Cerebellar cortex (tissue), 1 donor: ENCODE data around the gene ZNF665.
A peak's percentile ranks its signal among the peaks of the same experiment; 100 is the strongest.
"Not testable (repeated sequence)": the region's sequence is repeated elsewhere in the genome, so short reads cannot be mapped to it uniquely, and the experiment has no call there.

Experiments
- DNase-seq: peaks from one replicate; pipeline ENCODE4 v3.0.0-alpha.2; 2015; ENCODE audit warnings: low spot score

Gene ZNF665

DNA sequence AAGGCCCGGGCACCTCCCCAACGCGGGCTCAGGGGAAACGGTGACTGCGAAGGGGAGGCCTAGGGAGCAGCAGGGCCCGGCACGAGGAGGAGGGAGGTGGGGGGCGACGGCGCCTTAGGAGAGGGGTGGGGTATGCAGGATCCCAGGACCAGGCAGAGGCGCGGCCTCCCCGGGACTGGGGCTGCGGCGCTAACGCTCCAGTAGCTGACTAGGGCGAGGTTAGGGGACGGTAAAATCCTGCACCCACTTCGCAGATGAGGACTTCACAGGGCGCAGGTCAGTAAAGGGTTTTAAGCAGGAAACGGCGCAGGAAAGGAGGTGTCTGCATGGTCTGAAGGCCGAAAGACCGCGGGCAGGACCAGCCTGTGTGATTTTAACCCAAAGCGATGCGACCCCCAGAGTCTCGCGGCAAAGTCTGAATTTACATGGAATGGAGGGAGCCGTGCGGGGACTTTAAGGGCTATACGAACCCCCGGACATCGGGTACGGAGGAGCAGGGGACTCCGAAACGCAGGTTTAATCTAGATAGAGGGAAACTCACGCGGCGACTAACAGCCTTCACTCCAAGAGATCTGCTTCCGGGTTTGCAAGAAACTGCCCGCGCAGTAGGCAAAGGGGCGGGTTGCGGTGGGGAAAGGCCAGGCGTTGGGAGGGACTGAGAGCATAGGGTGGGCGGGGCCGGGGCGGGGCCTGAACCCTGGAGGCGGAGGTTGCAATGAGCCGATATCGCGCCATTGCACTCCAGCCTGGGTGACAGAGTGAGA lies at the start of gene ZNF665:
TSS of gene ZNF665 (minus strand) at position 588 of the 764 bp plus-strand sequence. CDS start 10,460 bp downstream, outside the sequence.
- DNase-seq = peak; percentile 89

DNA sequence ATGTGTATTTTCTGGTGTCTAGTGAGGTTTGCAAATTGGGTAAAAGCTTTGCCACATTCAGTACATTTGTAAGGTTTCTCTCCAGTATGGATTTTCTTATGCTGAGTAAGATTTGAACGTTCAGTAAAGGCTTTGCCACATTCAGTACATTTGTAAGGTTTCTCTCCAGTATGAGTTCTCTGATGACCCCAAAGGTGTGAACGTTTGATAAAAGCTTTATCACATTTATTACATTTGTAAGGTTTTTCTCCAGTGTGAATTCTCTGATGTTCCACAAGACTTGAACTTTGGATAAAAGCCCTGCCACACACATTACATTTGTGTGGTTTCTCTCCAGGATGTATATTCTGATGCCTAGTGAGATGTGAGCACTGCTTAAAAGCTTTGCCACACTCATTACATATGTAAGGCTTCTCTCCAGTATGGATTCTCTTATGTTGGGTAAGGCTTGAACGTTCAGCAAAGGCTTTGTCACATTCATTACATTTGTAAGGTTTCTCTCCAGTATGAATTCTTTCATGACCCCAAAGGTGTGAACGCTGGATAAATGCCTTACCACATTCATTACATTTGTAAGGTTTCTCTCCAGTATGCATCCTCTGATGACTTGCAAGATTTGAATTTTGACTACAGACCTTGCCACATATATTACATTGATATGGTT lies 44.1 kb upstream of the ZNF665 start:
- DNase-seq = no peak

DNA sequence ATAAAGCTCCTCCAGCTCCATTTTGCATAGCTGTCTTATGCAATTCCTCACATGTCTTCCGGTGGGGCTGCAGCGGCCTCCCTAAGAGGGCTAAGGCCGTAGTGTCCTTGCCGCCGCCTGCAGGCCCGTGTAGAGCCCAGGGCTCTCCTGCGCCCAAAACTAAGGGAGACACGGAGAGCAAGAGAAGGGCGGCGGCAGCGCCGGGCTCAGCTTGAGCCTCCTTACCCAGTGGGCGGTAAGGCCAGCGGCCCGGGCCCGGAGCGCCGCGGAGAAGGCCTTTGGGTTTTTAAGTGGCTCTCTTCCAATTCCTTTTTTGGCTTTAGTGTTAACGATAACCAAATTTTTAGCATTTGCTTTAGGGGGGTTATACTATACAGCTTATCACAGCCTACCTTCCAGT lies 31.4 kb upstream of the ZNF665 start:
- no peak for DNase-seq

DNA sequence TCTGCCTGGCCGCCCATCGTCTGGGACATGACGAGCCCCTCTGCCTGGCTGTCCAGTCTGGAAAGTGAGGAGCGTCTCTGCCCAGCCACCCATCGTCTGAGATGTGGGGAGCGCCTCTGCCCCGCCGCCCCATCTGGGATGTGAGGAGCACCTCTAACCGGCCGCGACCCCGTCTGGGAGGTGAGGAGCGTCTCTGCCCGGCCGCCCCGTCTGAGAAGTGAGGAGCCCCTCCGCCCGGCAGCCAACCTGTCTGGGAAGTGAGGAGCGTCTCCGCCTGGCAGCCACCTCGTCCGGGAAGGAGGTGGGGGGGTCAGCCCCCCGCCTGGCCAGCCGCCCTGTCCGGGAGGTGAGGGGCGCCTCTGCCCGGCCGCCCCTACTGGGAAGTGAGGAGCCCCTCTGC lies 29.6 kb upstream of the ZNF665 start:
- not testable (repeated sequence) for DNase-seq

DNA sequence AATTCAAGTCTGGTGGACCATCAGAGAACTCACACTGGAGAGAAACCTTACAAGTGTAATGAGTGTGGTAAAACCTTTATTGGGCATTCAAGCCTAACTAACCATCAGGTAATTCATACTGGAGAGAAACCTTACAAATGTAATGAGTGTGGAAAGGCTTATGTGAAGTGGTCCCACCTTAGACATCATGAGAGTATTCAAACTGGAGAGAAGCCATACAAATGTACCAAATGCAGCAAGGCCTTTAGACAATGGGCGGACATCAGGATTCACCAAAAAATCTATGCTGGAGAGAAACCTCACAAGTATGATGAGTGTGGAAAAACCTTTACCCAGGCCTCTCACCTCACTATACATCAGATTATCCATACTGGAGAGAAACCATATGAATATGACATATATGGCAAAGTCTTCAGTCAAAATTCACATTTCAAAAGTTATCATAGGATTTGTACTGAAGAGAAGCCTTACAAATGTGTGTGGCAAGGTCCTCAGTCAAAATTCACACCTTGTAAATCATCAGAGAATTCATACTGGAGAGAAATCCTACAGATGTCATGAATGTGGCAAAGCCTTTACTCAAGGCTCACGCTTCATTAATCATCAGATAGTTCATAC lies 19.7 kb upstream of the ZNF665 start:
- no peak for DNase-seq

DNA sequence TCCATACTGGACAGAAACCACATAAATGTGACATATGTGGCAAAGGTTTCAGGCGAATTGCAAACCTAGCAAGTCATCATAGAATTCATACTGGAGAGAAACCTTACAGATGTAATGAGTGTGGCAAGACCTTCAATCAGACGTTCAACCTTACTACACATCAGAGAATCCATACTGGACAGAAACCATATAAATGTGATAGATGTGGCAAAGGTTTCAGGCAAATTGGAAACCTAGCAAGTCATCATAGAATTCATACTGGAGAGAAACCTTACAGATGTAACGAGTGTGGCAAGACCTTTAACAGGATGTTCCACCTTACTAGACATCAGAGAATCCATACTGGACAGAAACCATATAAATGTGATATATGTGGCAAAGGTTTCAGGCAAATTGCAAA lies 18.4 kb upstream of the ZNF665 start:
- DNase-seq = not testable (repeated sequence)

DNA sequence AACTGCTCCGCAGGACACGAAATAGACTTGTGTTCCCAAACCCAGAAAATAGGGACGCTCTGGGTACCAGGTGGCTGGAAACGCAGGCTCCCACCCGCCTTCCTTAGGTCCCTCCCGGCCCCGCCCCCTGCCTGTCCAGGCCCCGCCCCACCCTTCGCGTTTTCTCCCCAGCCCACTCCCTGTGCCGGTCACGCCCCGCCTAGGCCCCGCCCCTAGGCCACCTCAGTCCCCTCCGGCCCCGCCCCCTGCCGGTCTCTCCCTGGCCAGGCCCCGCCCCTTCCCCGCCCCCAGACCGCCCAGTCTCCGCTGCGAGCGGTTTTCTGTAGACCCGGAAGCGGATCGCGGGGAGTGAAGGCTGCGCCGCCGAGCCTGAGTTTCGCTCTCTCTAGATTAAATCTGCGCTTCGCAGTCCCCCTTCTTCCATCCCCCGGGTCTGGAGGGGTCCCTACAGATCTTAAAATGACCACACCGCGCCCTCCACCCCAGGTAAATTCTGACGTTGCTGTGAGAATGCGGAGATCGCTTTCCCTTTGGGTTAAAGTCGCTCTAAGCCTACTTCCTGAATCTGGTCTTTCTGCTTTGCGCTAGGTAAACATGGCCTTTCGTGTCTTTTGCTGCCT lies 3.7 kb upstream of the ZNF665 start:
- peak; percentile 89 for DNase-seq

DNA sequence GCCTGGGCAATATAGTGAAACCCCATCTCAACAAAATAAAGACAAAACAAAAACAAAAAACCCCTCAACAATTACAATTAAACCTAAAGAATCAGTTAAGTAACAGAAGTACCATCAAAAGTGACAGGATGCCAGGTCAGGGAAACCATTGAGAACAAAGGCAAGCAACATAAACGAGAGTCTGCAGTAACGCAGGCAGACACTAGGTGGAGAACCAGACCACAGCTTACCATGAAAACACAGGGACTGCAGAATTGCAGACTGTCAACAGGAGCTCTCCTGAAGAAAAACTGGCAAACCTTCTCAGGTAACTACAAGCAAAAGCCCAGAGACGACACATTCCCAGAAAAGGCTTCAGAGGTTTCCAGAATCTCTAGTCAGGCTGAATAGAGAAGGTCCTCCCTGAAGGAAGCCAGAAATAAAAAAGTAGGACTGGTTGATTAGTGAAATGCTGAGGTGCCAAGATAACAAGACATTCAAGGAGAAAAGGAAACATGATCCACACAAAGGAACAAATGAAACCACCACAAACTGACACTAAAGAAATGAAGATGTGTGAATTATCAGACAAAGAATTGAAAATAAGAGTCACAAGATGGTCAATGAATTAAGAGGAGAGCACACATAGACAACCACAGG lies 2.2 kb upstream of the ZNF665 start:
- DNase-seq = peak; percentile 94

DNA sequence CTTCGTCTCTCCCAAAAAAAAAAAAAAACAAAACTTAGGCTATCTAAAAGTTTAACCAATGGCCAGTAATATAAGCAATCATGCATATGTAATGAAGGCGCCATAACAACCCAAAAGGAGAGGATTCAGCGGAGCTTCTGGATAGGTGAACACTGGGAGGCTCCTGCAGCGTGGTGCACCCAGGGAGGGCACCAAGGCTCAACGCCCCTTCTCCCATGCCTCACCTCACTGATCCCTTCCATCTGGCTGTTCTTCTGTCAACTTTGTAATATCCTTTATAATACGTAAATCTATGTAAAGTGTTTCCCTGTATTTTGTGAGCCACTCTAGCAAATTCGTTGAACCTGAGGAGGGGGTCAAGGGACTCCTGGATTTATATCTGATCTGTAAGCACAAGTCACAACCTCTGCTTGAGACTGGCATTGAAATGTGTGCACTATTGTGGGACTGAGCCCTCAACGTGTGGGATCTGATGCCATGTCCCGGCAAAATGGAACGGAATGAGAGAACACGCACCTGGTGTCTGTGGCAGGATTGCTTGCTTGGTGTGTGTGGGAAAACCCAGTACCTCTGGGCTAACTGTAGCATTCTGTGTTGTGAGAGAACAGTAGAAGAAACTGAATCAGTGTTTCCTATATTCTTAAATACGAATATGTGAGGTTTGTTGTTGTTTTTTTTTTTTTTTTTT lies 521 bp upstream of the ZNF665 start:
- peak; percentile 1 for DNase-seq

DNA sequence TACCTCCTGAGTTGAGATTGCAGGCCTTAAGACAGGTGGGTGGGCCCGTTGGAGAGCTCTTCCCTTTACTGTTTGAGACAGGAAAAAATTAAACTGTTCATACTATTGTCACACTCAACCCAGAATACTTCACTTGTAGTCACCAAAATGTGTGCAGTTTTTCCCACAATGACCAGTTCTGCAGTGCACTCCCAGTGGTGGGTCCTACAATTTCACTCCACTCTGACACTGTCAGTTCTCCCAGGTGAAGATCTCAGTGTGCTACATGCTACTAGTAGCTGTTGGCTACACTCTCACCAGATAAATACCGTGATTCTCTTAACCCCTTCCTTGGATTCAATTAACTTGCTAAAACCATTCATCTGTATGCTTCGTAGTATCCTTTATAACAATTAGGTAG lies 2.9 kb downstream of the ZNF665 start:
- no peak for DNase-seq

DNA sequence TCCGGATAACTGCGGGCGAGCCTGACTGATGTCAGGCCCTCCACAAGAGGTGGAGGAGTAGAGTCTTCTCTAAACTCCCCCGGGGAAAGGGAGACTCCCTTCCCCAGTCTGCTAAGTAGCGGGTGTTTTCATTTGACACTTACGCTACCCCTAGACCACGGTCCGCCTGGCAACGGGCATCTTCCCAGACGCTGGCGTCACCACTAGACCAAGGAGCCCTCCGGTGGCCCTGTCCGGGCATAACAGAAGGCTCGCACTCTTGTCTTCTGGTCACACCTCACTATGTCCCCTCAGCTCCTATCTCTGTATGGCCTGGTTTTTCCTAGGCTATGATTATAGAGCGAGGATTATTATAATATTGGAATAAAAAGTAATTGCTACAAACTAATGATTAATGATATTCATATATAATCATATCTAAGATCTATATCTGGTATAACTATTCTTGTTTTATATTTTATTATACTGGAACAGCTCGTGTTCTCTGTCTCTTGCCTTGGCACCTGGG lies 3.4 kb downstream of the ZNF665 start:
- not testable (repeated sequence) for DNase-seq

DNA sequence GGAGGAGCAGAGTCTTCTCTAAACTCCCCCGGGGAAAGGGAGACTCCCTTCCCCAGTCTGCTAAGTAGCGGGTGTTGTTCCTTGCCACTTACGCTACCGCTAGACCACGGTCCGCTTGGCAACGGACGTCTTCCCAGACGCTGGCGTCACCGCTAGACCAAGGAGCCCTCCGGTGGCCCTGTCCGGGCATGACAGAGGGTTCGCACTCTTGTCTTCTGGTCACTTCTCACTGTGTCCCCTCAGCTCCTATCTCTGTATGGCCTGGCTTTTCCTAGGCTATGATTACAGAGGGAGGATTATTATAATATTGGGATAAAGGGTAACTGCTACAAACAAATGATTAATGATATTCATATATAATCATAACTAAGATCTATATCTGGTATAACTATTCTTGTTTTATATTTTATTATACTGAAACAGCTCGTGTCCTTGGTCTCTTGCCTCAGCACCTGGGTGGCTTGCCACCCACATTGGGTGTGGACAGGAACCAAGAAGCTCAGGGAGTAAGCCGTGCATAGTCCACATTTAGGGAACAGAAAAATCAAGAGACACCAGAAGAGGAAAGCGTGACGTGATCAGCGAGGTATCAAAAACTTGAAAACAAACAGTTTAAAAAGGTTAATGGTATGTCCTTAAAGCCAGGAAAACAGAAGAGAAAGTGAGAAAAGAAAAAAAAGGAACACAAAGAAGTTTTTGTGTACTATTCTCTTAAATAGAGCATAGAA lies 7.8 kb downstream of the ZNF665 start:
- not testable (repeated sequence) for DNase-seq

DNA sequence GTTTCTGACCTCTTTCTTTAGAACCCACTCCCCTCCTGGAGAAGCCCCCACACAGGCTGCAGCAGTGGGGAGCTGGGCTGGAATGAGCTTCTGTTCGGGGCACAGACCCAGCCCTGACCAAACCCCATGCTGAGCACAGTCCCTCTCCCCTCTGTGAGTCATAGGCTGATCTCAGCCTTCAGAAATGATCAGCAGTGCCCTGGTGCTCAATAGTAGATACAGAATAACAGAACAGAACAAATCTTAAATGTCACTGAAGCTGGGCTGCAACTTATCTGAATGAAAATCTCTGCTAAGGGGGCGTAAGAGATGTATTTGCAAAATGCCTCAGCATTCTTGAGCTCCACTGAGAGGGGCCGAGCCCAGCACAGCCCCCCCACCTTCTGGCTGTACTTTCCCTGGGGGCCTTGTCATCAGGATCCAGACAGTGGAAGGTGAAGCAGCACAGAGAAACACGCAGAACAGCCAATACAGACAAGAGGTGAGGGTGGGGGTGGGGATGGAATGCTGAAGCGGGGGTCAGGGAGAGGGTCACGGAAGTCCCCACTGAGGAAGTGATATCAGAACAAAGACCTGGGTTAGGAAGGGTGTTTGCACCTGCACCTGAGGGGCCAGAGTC lies 9.9 kb downstream of the ZNF665 start:
- DNase-seq = no peak

DNA sequence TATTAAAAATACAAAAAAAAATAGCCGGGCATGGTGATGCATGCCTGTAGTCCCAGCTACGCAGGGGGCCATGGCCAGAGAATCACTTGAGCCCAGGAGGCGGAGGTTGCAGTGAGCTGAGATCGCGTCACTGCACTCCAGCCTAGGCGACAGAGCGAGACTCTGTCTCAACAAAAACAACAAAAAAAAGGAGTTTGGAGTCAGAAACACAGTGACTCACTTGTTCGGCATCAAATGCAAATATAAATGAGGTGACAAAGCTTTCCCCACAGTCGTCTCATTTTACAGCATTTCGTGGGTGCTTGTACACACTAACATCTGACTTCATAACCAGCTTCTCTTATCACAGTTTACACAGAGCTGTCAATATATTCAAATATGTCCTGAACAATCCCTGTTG lies 11.0 kb downstream of the ZNF665 start:
- DNase-seq = no peak

DNA sequence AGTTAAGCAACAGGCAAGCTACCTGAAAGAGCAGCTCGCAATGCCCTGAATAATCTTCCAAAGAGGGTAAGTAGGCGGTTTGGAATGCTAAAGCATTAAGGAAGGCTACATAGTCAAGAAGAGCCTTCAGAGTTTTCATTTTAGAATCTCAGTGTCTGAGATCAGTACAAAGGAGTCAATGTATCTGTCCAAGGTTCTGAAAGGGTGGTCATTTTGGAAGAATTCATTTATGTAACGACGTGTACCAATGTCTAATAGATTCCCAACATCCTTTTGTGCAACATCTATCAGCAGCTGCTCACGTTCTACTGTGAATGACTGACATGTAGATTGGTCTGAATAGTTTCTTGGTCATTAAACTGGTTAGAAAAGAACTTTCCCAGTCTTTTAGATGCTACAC lies 15.2 kb downstream of the ZNF665 start:
- DNase-seq = no peak

DNA sequence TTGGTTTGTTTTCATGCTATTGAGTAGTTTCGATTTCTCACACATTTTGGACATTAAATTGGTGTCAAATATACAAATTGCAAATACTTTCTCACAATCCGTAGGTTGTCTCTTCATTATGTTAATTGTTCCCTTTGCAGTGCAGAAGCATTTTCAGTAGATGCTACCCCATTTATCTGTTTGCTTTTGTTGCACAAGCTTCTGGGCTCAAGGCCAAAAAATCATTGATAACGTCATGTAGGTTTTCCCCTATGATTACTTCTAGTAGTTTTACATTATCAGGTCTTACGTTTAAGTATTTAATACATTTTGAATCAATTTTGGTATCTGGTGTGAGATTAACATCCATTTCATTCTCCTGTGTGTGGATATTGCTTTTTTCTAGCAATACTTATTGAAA lies 20.3 kb downstream of the ZNF665 start:
- no peak for DNase-seq

DNA sequence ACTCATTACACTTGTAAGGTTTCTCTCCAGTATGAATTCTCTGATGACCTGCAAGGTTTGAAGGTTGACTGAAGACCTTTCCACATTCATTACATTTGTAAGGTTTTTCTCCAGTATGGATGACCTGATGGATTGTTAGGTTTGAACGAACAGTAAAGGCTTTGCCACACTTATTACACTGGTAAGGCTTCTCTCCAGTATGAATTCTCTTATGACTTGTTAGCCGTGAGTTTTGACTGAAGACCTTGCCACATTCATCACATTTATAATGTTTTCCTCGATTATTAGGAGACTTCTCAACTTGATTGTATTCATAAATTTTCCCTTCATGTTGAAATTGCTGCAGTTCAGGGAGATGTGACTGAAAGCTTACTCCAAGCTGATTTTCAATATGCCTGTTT lies 27.5 kb downstream of the ZNF665 start:
- no peak for DNase-seq

DNA sequence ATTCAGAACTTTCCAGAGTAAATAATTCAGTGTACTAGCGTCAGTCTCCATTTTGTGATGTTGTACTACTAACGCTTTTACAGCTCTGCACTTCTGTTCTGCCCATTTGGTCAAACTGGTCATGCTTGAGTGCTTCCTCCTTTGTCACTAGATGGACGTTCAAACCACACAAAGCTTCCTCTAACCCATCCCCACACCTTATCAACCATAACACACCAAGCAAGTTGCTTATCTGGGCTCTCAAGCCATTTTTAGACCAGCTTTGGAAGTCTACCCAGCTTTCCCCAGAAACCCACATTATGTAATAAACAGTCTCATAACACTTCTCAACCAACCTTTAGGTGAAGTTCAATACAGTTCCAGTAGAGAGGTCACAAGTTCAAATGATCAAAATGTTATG lies 32.0 kb downstream of the ZNF665 start:
- no peak for DNase-seq

DNA sequence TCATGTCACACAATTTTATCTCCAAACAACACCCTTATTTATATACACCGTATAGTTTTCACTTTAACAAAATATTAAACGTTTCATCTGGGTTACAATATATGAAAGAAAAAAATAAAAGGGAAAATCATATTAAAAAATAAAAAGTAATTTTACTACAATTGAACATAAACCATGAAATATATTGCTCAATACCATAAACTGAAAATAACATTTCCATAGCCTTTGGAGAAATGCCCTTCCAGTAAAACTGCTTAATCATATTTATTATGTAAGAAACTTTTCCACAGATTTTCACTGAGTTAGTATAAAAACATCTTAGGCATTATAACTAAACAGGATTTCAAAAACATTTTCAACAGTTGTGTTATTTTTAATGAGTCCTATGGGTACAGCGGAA lies 32.8 kb downstream of the ZNF665 start:
- DNase-seq = no peak

DNA sequence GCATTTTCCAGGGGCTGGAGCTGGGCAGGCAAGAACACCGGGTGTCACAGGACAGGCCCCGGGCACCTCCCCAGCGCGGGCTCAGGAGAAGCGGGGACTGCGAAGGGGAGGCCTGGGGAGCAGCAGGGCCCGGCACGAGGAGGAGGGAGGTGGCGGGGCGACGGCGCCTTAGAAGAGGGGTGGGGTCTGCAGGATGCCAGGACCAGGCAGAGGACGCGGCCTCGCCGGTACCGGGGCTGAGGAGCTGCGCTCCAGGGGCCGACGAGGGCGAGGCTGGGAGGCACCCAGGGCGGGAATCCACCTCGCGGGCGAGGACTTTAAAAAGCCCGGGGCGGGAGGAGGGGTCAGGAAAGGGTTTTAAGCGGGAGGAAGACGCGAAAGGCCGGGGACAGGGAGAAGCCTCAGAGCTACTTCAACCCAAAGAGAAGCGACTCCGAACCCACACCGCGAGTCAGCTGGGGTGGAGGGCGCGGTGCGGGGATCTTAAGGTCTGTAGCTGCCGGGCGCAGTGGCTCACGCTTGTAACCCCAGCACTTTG lies 35.0 kb downstream of the ZNF665 start:
- DNase-seq = peak; percentile 29
